Kidney capillary endothelial cell (primary cell): ENCODE results near the gene PRPS1L1.

Experiments used
- DNase-seq: peaks from one replicate; pipeline ENCODE4 v3.0.0-alpha.2; 2018; ENCODE audit warnings: low spot score

Gene PRPS1L1

GRCh38 chr7:18027628-18028027, at the start of gene PRPS1L1:
PRPS1L1 (minus strand) TSS chr7:18027846.
- DNase-seq = no peak

GRCh38 chr7:18076461-18076860, 48.8 kb upstream of the PRPS1L1 start:
- no peak for DNase-seq

GRCh38 chr7:18068745-18069144, 41.1 kb upstream of the PRPS1L1 start:
- DNase-seq = no peak

- DNase-seq = no peak
These were observed 36.7 kb upstream of the PRPS1L1 start for GRCh38 chr7:18064242-18064838.

- no peak for DNase-seq
These were observed 35.7 kb upstream of the PRPS1L1 start for GRCh38 chr7:18063149-18063901.

- no peak for DNase-seq
These were observed 31.5 kb upstream of the PRPS1L1 start for GRCh38 chr7:18059171-18059570.

- no peak for DNase-seq
These were observed 26.3 kb upstream of the PRPS1L1 start for GRCh38 chr7:18053941-18054340.

- no peak for DNase-seq
These were observed 25.7 kb upstream of the PRPS1L1 start for GRCh38 chr7:18053177-18053928.

GRCh38 chr7:18049262-18049661, 21.6 kb upstream of the PRPS1L1 start:
- DNase-seq = no peak

- no peak for DNase-seq
These were observed 19.0 kb upstream of the PRPS1L1 start for GRCh38 chr7:18046601-18047000.

- DNase-seq = no peak
These were observed 17.5 kb upstream of the PRPS1L1 start for GRCh38 chr7:18045171-18045570.

- no peak for DNase-seq
These were observed 13.5 kb upstream of the PRPS1L1 start for GRCh38 chr7:18041191-18041590.

GRCh38 chr7:18040196-18040595, 12.6 kb upstream of the PRPS1L1 start:
- DNase-seq = no peak

- DNase-seq = no peak
These were observed 10.7 kb upstream of the PRPS1L1 start for GRCh38 chr7:18038382-18038781.

- no peak for DNase-seq
These were observed 10.0 kb upstream of the PRPS1L1 start for GRCh38 chr7:18037609-18038008.

GRCh38 chr7:18036783-18037182, 9.1 kb upstream of the PRPS1L1 start:
- no peak for DNase-seq

GRCh38 chr7:18030758-18031157, 3.1 kb upstream of the PRPS1L1 start:
- DNase-seq = no peak

GRCh38 chr7:18020138-18020715, 7.4 kb downstream of the PRPS1L1 start:
- DNase-seq = peak; percentile 55

GRCh38 chr7:18019555-18019954, 8.1 kb downstream of the PRPS1L1 start:
- DNase-seq = peak; percentile 84

- no peak for DNase-seq
These were observed 9.1 kb downstream of the PRPS1L1 start for GRCh38 chr7:18018296-18019215.
